ENCODE data around the gene HNRNPA0.

DNA sequence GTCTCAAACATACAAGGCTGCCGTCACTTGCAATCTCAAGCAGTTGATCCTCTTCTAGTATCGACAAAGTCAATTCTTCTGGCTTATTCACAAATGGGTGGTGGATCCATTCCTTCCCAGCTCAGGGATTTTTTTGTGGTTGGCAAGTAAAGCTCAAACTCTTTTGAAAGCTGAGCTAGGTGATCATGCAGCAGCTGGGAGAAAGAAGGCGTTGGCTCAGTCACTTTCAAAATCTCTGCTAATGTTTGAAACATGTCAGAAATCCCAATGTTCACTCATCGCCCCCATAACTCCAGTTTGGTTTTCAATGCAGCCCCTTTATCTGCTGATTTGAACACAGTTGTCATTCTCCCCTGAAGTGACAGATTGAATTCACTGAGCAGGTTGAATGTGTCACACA is 4.0 kb upstream of the HNRNPA0 start:
- TF ChIP-seq POLR2A (IDR thresholded peaks at IDR 0.05) (no peak), POLR2AphosphoS5 (IDR thresholded peaks at IDR 0.05) (no peak), EP300 (IDR thresholded peaks at IDR 0.05) (no peak)
- TF ChIP-seq, protein P1, sequence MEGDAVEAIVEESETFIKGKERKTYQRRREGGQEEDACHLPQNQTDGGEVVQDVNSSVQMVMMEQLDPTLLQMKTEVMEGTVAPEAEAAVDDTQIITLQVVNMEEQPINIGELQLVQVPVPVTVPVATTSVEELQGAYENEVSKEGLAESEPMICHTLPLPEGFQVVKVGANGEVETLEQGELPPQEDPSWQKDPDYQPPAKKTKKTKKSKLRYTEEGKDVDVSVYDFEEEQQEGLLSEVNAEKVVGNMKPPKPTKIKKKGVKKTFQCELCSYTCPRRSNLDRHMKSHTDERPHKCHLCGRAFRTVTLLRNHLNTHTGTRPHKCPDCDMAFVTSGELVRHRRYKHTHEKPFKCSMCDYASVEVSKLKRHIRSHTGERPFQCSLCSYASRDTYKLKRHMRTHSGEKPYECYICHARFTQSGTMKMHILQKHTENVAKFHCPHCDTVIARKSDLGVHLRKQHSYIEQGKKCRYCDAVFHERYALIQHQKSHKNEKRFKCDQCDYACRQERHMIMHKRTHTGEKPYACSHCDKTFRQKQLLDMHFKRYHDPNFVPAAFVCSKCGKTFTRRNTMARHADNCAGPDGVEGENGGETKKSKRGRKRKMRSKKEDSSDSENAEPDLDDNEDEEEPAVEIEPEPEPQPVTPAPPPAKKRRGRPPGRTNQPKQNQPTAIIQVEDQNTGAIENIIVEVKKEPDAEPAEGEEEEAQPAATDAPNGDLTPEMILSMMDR (IDR thresholded peaks at IDR 0.05), result no peak
